Measurements from ENCODE around the gene STARD7. TPM values are rescaled to one million over a fixed set of nuclear protein-coding genes. Genes with fewer than 3 reads are reported as not detected.
A peak's percentile ranks its signal among the peaks of the same experiment; 100 is the strongest.

STARD7 gene
- total and polyA plus RNA-seq, 9 of the 15 experiments (the other 6 are each of a cell fraction or from before 2014, with no cell fraction given) = 90.9 to 196 (median 145) TPM

DNA sequence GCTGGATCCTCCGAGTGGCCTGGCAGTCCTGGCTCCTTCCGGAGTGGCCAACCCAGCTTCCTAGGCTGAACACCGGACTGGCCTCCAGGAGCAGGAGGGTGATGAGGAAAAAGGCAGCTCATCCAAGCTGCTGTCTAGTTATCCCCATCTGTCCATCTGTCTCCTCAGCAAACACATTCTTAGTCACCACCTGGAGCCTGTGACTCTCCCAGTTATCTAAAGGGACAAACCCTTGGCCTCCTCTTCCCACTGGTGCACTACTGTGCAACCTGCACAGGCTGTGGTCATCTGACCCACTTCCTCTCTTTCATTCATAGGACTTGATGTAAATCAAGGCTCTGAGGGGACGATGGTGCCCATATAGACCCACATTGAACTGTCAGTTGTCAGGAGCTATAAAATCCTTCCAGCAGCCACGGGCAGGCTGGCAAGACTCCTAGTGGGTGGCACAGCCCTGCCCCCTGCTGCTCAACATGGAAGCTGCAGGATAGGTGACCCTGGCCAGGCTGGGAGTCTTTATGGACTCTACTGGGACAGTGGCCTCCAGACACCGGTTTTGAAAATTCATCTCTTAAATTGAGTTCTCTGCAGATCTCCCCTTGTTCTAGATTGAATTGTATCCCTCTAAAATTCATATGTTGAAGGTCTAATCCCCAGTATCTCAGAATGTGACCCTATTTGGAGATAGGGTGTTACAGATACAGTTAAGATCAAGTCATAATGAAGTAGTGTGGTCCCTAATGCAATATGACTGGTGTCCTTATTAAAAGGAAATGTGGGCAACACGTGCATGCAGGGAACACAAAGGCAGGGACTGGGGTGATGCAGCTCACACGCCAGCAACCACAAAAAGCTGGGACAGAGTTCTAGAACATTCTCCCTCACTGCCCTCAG is 34.1 kb downstream of the STARD7 start (continued):
- TF ChIP-seq, protein P1, sequence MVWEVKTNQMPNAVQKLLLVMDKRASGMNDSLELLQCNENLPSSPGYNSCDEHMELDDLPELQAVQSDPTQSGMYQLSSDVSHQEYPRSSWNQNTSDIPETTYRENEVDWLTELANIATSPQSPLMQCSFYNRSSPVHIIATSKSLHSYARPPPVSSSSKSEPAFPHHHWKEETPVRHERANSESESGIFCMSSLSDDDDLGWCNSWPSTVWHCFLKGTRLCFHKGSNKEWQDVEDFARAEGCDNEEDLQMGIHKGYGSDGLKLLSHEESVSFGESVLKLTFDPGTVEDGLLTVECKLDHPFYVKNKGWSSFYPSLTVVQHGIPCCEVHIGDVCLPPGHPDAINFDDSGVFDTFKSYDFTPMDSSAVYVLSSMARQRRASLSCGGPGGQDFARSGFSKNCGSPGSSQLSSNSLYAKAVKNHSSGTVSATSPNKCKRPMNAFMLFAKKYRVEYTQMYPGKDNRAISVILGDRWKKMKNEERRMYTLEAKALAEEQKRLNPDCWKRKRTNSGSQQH (CRISPR knock-in tag; IDR thresholded peaks at IDR 0.05) = no peak
- TF ChIP-seq ZNF140 (CRISPR knock-in tag; IDR thresholded peaks at IDR 0.05) (no peak), RBM14 (IDR thresholded peaks at IDR 0.05; ENCODE audit: borderline replicate concordance, insufficient read depth, low read depth, low read length) (no peak), STAG1 (CRISPR knock-in tag; IDR thresholded peaks at IDR 0.05; ENCODE audit: borderline replicate concordance) (peak; percentile 10; the same call in 1 of the 2 replicates), FOSL1 (tag; conservative IDR thresholded peaks at IDR 0.05) (peak; percentile 61), TCFL5 (CRISPR knock-in tag; conservative IDR thresholded peaks at IDR 0.05) (no peak)
- TF ChIP-seq, protein P2, sequence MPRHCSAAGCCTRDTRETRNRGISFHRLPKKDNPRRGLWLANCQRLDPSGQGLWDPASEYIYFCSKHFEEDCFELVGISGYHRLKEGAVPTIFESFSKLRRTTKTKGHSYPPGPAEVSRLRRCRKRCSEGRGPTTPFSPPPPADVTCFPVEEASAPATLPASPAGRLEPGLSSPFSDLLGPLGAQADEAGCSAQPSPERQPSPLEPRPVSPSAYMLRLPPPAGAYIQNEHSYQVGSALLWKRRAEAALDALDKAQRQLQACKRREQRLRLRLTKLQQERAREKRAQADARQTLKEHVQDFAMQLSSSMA (CRISPR knock-in tag; IDR thresholded peaks at IDR 0.05) = no peak

Data from K562 (cell line).